HepG2 (cell line): ENCODE measurements around the gene KIF25. TPM values are rescaled to one million over a fixed set of nuclear protein-coding genes. Genes with fewer than 3 reads are reported as not detected.
A peak's percentile ranks its signal among the peaks of the same experiment; 100 is the strongest.

ENCODE experiments used
- CBX5 ChIP-seq: sonication (generic); formaldehyde crosslinking; IDR thresholded peaks from 2 replicates; pipeline ENCODE4 v1.4.0; 2020; ENCODE audit warnings: missing genetic modification reagents, borderline replicate concordance
- ELF3 ChIP-seq: IDR thresholded peaks from 2 replicates; pipeline ENCODE4 v1.6.1; 2016; ENCODE audit warnings: missing genetic modification reagents, missing compliant biosample characterization
- EP300 ChIP-seq, 3 experiments: sonication (generic) in 1 of 3; formaldehyde crosslinking in 1 of 3; IDR thresholded peaks; 2 replicates each; pipeline versions ENCODE4 v1.5.1 to v1.6.1; 2011 to 2020; ENCODE audit warnings: low read depth in 2 of 3, low read length in 2 of 3, borderline replicate concordance in 1 of 3, improper control_type of control experiment in 1 of 3, mild to moderate bottlenecking in 1 of 3, missing genetic modification reagents in 1 of 3, moderate library complexity in 1 of 3
- FOXA3 ChIP-seq: IDR thresholded peaks from 2 replicates; pipeline ENCODE4 v1.6.1; 2016; ENCODE audit warnings: missing genetic modification reagents, missing compliant biosample characterization
- FOXC1 ChIP-seq: sonication (generic); formaldehyde crosslinking; IDR thresholded peaks from 2 replicates; pipeline ENCODE4 v1.8.0; 2022; ENCODE audit warnings: mild to moderate bottlenecking, missing genetic modification reagents, borderline replicate concordance
- HCFC1 ChIP-seq: fragments of 150-350 bp; IDR thresholded peaks from 2 replicates; pipeline ENCODE4 v1.6.1; 2014; ENCODE audit warnings: low read depth, low read length
- MIER2 ChIP-seq: IDR thresholded peaks from 2 replicates; pipeline ENCODE4 v1.6.1; 2016; ENCODE audit warnings: missing biosample characterization, missing genetic modification reagents
- PHF20 ChIP-seq: sonication (generic); formaldehyde crosslinking; IDR thresholded peaks from 2 replicates; pipeline ENCODE4 v1.5.0; 2020; ENCODE audit warnings: mild to moderate bottlenecking, missing genetic modification reagents
- RAD21 ChIP-seq: fragments of 450-650 bp; formaldehyde crosslinking; IDR thresholded peaks from 2 replicates; pipeline ENCODE4 v1.5.0; 2020; ENCODE audit warnings: mild to moderate bottlenecking
- REPIN1 ChIP-seq: sonication (generic); formaldehyde crosslinking; IDR thresholded peaks from 2 replicates; pipeline ENCODE4 v1.8.0; 2022; ENCODE audit warnings: missing genetic modification reagents, low read depth, mild to moderate bottlenecking, borderline replicate concordance
- SOX5 ChIP-seq: IDR thresholded peaks from 2 replicates; pipeline ENCODE4 v1.6.1; 2016; ENCODE audit warnings: borderline replicate concordance
- SRY ChIP-seq: sonication (generic); formaldehyde crosslinking; IDR thresholded peaks from 2 replicates; pipeline ENCODE4 v1.8.0; 2022; ENCODE audit warnings: mild to moderate bottlenecking, missing genetic modification reagents
- TOPORS ChIP-seq: sonication (generic); formaldehyde crosslinking; IDR thresholded peaks from 2 replicates; pipeline ENCODE4 v1.8.0; 2023; ENCODE audit warnings: mild to moderate bottlenecking, missing genetic modification reagents
- U2AF2 ChIP-seq: fragments of 200-400 bp; formaldehyde crosslinking; IDR thresholded peaks from 2 replicates; pipeline ENCODE4 v1.6.1; 2017; ENCODE audit warnings: low read depth, mild to moderate bottlenecking, low read length
- ZBTB1 ChIP-seq: sonication (generic); formaldehyde crosslinking; IDR thresholded peaks from 2 replicates; pipeline ENCODE4 v1.4.0; 2020; ENCODE audit warnings: missing genetic modification reagents, borderline replicate concordance
- ZNF124 ChIP-seq: sonication (generic); formaldehyde crosslinking; IDR thresholded peaks from 2 replicates; pipeline ENCODE4 v1.4.0; 2020; ENCODE audit warnings: missing genetic modification reagents
- ZNF292 ChIP-seq: sonication (generic); formaldehyde crosslinking; IDR thresholded peaks from 2 replicates; pipeline ENCODE4 v1.8.1; 2022; ENCODE audit warnings: mild to moderate bottlenecking, low read depth, missing genetic modification reagents, borderline replicate concordance
- ZNF33B ChIP-seq: sonication (generic); formaldehyde crosslinking; IDR thresholded peaks from 2 replicates; pipeline ENCODE4 v1.5.1; 2020; ENCODE audit warnings: mild to moderate bottlenecking, missing genetic modification reagents
- ZNF614 ChIP-seq: IDR thresholded peaks from 2 replicates; pipeline ENCODE4 v1.6.1; 2018; ENCODE audit warnings: missing biosample characterization, missing genetic modification reagents, inconsistent platforms, borderline replicate concordance
- ZNF878 ChIP-seq: sonication (generic); formaldehyde crosslinking; IDR thresholded peaks from 2 replicates; pipeline ENCODE4 v1.8.1; 2023; ENCODE audit warnings: mild to moderate bottlenecking, missing genetic modification reagents, moderate library complexity
- polyA plus RNA-seq, 8 experiments: library from polyadenylated mRNA; depleted of rRNA in 3 of 8; stranded (reverse) in 7 of 8; unstranded in 1 of 8; fragments of >200 nt; fragmentation: Illumina TruSeq in 4 of 8; extraction: Trizol in 4 of 8; gene quantifications; 2 replicates each; pipeline versions ENCODE4 v1.2.1 to v1.2.3, GENCODE V29; 2011 to 2016; ENCODE audit warnings: low read depth in 4 of 8, missing spikeins in 1 of 8, mixed read lengths in 1 of 8; ENCODE audit not compliant: insufficient read depth in 1 of 8
- total RNA-seq, 5 experiments: library from RNA; depleted of rRNA; stranded (reverse); fragments of >200 nt; fragmentation: Illumina TruSeq; extraction: Trizol; gene quantifications; 2 replicates each; pipeline ENCODE4 v1.2.3, GENCODE V29; 2016; ENCODE audit warnings: low read depth in 1 of 5
- TF ChIP-seq, protein P1 (sequence below): IDR thresholded peaks from 2 replicates; pipeline ENCODE4 v1.6.1; 2016; ENCODE audit warnings: low read depth
- TF ChIP-seq, protein P2 (sequence below): sonication (generic); formaldehyde crosslinking; IDR thresholded peaks from 2 replicates; pipeline ENCODE4 v1.4.0; 2020; ENCODE audit warnings: missing genetic modification reagents
- TF ChIP-seq, protein P3 (sequence below): IDR thresholded peaks from 2 replicates; pipeline ENCODE4 v1.6.1; 2012; ENCODE audit warnings: inconsistent platforms

Gene KIF25
- total and polyA plus RNA-seq, 2 of the 13 experiments (the other 11 are each of a cell fraction or from before 2014, with no cell fraction given): not detected

DNA sequence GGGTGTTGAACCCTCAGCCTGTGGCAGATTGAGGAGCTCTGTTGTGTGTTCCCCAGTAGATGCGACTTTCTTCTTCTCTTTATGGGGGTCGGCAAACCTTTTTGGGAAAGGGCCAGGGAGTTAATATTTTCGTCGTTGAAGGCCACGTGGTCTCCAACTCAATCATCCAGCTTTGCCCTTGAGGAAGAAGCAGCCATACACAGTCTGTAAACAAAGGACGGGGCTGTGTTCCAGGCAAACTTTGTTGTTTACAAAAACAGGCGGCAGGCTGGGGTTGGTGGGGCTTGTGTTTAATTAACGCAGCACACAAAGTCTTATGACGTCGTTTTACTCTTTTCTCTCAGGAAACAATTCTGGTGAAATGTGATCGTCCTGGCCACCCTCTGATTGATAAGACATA lies 20.2 kb downstream of the KIF25 start (continued):
- TF ChIP-seq HCFC1 (no peak), CBX5 (CRISPR knock-in tag) (no peak), MIER2 (CRISPR knock-in tag) (no peak), ZBTB1 (CRISPR knock-in tag) (no peak), U2AF2 (no peak), PHF20 (CRISPR knock-in tag) (no peak), ELF3 (0 out of 2 replicates have a peak, but pooled peaks have one; percentile 17), FOXA3 (peak; percentile 91), SOX5 (CRISPR knock-in tag) (peak; percentile 23; the same call in 1 of the 2 replicates), EP300 (IDR thresholded peaks at IDR 0.05; ENCODE audit: low read depth in 2 of 2, low read length in 2 of 2) (no peak; a peak in 1 of 4 replicates), EP300 (CRISPR knock-in tag; IDR thresholded peaks at IDR 0.05; ENCODE audit: borderline replicate concordance) (no peak), ZNF878 (CRISPR knock-in tag) (no peak), ZNF292 (CRISPR knock-in tag) (no peak), REPIN1 (no peak), RAD21 (CRISPR knock-in tag) (no peak), TOPORS (CRISPR knock-in tag) (no peak), FOXC1 (no peak), ZNF33B (CRISPR knock-in tag) (no peak), SRY (CRISPR knock-in tag) (no peak; the same call in 1 of the 2 replicates), ZNF124 (no peak), ZNF614 (CRISPR knock-in tag) (no peak)
- TF ChIP-seq, protein P1, sequence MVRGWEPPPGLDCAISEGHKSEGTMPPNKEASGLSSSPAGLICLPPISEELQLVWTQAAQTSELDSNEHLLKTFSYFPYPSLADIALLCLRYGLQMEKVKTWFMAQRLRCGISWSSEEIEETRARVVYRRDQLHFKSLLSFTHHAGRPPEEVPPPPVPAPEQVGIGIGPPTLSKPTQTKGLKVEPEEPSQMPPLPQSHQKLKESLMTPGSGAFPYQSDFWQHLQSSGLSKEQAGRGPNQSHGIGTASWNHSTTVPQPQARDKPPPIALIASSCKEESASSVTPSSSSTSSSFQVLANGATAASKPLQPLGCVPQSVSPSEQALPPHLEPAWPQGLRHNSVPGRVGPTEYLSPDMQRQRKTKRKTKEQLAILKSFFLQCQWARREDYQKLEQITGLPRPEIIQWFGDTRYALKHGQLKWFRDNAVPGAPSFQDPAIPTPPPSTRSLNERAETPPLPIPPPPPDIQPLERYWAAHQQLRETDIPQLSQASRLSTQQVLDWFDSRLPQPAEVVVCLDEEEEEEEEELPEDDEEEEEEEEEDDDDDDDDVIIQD: peak; percentile 24; the same call in 1 of the 2 replicates
- TF ChIP-seq, protein P2, sequence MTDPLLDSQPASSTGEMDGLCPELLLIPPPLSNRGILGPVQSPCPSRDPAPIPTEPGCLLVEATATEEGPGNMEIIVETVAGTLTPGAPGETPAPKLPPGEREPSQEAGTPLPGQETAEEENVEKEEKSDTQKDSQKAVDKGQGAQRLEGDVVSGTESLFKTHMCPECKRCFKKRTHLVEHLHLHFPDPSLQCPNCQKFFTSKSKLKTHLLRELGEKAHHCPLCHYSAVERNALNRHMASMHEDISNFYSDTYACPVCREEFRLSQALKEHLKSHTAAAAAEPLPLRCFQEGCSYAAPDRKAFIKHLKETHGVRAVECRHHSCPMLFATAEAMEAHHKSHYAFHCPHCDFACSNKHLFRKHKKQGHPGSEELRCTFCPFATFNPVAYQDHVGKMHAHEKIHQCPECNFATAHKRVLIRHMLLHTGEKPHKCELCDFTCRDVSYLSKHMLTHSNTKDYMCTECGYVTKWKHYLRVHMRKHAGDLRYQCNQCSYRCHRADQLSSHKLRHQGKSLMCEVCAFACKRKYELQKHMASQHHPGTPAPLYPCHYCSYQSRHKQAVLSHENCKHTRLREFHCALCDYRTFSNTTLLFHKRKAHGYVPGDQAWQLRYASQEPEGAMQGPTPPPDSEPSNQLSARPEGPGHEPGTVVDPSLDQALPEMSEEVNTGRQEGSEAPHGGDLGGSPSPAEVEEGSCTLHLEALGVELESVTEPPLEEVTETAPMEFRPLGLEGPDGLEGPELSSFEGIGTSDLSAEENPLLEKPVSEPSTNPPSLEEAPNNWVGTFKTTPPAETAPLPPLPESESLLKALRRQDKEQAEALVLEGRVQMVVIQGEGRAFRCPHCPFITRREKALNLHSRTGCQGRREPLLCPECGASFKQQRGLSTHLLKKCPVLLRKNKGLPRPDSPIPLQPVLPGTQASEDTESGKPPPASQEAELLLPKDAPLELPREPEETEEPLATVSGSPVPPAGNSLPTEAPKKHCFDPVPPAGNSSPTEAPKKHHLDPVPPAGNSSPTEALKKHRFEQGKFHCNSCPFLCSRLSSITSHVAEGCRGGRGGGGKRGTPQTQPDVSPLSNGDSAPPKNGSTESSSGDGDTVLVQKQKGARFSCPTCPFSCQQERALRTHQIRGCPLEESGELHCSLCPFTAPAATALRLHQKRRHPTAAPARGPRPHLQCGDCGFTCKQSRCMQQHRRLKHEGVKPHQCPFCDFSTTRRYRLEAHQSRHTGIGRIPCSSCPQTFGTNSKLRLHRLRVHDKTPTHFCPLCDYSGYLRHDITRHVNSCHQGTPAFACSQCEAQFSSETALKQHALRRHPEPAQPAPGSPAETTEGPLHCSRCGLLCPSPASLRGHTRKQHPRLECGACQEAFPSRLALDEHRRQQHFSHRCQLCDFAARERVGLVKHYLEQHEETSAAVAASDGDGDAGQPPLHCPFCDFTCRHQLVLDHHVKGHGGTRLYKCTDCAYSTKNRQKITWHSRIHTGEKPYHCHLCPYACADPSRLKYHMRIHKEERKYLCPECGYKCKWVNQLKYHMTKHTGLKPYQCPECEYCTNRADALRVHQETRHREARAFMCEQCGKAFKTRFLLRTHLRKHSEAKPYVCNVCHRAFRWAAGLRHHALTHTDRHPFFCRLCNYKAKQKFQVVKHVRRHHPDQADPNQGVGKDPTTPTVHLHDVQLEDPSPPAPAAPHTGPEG (CRISPR knock-in tag): no peak
- TF ChIP-seq, protein P3, sequence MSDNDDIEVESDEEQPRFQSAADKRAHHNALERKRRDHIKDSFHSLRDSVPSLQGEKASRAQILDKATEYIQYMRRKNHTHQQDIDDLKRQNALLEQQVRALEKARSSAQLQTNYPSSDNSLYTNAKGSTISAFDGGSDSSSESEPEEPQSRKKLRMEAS: peak; percentile 66; the same call in 1 of the 2 replicates
